Measurements from ENCODE around the gene LMAN2L.
A peak's percentile ranks its signal among the peaks of the same experiment; 100 is the strongest.

The LMAN2L gene

DNA sequence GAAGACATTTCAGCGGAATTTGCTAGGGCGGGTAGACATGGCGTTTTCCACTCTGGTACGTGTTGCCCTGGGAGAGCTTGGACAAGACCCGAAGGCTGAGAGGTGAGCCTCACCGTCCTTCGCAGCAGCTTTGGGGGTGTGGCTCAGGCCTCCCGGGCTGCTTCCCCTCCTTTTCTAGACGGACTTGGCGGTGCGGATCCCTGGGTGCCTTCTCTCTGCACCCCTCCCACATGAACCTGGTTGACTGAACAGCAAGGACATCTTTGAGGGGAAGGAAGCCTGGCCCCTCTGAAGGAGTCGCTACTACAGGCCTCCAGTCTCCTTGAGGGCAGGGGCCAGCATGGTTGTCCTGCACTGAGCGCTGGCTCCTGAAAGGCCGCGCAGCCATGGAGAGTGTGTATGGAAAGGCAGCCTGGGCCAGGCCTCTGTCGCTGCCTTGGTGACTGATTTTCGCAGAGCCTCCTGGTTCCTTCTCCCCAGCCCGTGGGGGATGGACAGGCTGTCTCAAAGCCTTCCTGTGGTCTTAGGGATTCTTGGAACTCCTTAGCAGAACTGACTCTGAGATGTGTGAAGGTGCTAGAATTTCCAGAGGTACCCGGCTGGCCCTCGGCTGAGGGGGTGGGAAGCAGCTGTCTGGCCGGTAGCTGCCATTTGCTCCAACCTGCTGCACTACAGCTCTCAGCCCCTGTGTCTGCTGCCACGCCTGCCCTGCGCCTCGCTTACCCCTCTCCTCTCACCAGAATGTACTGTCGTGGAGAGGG lies 30.8 kb upstream of the LMAN2L start:
- Histone ChIP-seq H3K36me3 (ENCODE audit: control insufficient read depth in 2 of 2, insufficient read depth in 2 of 2, low read length in 2 of 2) (peaks cover 0 to 4% of the 10 kb centered on the region in 2 donors), H3K9me3 (ENCODE audit: control insufficient read depth in 2 of 2, low read length in 2 of 2) (no peaks in the 10 kb centered on the region), H3K9ac (ENCODE audit: low read length in 2 of 2) (no peak overlapping the region), H3K4me1 (ENCODE audit: control insufficient read depth, insufficient read depth, low read length) (peaks cover 3% of the 10 kb centered on the region), H3K27ac (ENCODE audit: low read length) (no peak overlapping the region), H3K4me3 (ENCODE audit: low read length in 2 of 2) (no peak overlapping the region), H3K27me3 (ENCODE audit: control insufficient read depth in 1 of 2, insufficient read depth in 2 of 2, low read length in 2 of 2) (no peaks in the 10 kb centered on the region)

DNA sequence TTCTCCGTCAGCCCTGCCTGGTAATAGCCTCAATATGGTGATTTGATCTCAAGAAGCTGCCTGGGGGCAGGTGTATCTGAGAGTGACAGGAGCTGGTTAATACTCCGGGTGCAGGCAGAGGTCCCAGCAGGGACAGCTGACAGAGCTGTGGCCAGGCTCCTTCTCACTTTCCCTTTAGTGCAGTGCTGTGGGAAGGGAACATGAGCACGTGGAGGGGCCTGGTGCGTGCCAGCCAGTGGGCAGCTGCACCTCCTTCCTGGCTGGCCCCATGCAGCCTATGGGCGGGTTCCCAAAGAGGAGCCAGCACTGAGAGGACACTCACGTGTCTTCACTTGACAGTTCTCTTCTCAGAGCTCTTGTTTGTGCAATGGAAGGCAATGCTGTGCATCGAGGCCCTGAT lies 29.9 kb upstream of the LMAN2L start:
- H3K27ac ChIP-seq (ENCODE audit: low read length), result no peak overlapping the region
- peaks cover 0 to 4% of the 10 kb centered on the region in 2 donors for H3K36me3 ChIP-seq (ENCODE audit: control insufficient read depth in 2 of 2, insufficient read depth in 2 of 2, low read length in 2 of 2)
- no peak overlapping the region for H3K9ac ChIP-seq (ENCODE audit: low read length in 2 of 2)
- H3K4me3 ChIP-seq (ENCODE audit: low read length in 2 of 2), result no peak overlapping the region
- peaks cover 3% of the 10 kb centered on the region for H3K4me1 ChIP-seq (ENCODE audit: control insufficient read depth, insufficient read depth, low read length)
- no peaks in the 10 kb centered on the region for H3K27me3 ChIP-seq (ENCODE audit: control insufficient read depth in 1 of 2, insufficient read depth in 2 of 2, low read length in 2 of 2)
- H3K9me3 ChIP-seq (ENCODE audit: control insufficient read depth in 2 of 2, low read length in 2 of 2), result no peaks in the 10 kb centered on the region

DNA sequence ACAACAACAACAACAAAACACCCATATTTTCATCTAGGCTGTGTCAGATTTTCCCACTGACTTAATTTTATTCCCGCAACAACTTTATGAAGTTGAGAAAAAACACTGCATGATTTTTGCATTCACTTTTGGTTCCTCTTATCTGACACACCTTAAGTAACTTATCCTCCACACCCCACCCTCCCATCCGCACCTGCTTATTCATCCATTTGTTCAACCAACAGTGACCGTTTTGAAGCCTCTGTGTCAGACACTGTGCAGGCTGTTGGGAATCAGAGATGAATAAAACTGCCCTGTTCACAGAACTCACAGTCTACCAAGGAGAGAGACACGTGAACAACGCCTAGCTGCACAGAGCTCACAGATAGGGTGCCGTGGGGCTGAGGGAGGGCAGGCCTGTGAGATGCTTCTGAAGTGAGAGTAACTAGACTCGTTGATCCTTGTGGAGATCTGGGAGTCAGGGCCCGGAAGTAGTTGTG lies 28.3 kb upstream of the LMAN2L start:
- no peaks in the 10 kb centered on the region for H3K9me3 ChIP-seq (ENCODE audit: control insufficient read depth in 2 of 2, low read length in 2 of 2)
- no peak overlapping the region for H3K9ac ChIP-seq (ENCODE audit: low read length in 2 of 2)
- no peak overlapping the region for H3K4me3 ChIP-seq (ENCODE audit: low read length in 2 of 2)
- H3K27ac ChIP-seq (ENCODE audit: low read length), result no peak overlapping the region
- peaks cover 0 to 4% of the 10 kb centered on the region in 2 donors for H3K36me3 ChIP-seq (ENCODE audit: control insufficient read depth in 2 of 2, insufficient read depth in 2 of 2, low read length in 2 of 2)
- no peaks in the 10 kb centered on the region for H3K27me3 ChIP-seq (ENCODE audit: control insufficient read depth in 1 of 2, insufficient read depth in 2 of 2, low read length in 2 of 2)
- H3K4me1 ChIP-seq (ENCODE audit: control insufficient read depth, insufficient read depth, low read length), result peaks cover 15% of the 10 kb centered on the region

- Histone ChIP-seq H3K27me3 (ENCODE audit: control insufficient read depth in 1 of 2, insufficient read depth in 2 of 2, low read length in 2 of 2) (no peaks in the 10 kb centered on the region), H3K27ac (ENCODE audit: low read length) (no peak overlapping the region), H3K9me3 (ENCODE audit: control insufficient read depth in 2 of 2, low read length in 2 of 2) (no peaks in the 10 kb centered on the region), H3K9ac (ENCODE audit: low read length in 2 of 2) (no peak overlapping the region), H3K4me3 (ENCODE audit: low read length in 2 of 2) (no peak overlapping the region), H3K36me3 (ENCODE audit: control insufficient read depth in 2 of 2, insufficient read depth in 2 of 2, low read length in 2 of 2) (peaks cover 0 to 4% of the 10 kb centered on the region in 2 donors), H3K4me1 (ENCODE audit: control insufficient read depth, insufficient read depth, low read length) (peaks cover 23% of the 10 kb centered on the region)
Measured at GRCh38 chr2:96767135-96767871, 27.4 kb upstream of the LMAN2L start.

GRCh38 chr2:96764253-96764637 lies 24.4 kb upstream of the LMAN2L start:
- Histone ChIP-seq H3K27me3 (ENCODE audit: control insufficient read depth in 1 of 2, insufficient read depth in 2 of 2, low read length in 2 of 2) (no peaks in the 10 kb centered on the region), H3K9me3 (ENCODE audit: control insufficient read depth in 2 of 2, low read length in 2 of 2) (no peaks in the 10 kb centered on the region), H3K4me3 (ENCODE audit: low read length in 2 of 2) (peak overlapping the region; percentile 95 to 99), H3K4me1 (ENCODE audit: control insufficient read depth, insufficient read depth, low read length) (peaks cover 41% of the 10 kb centered on the region), H3K27ac (ENCODE audit: low read length) (no peak overlapping the region), H3K36me3 (ENCODE audit: control insufficient read depth in 2 of 2, insufficient read depth in 2 of 2, low read length in 2 of 2) (peaks cover 0 to 2% of the 10 kb centered on the region in 2 donors), H3K9ac (ENCODE audit: low read length in 2 of 2) (peak overlapping the region; percentile 23 to 64)

DNA sequence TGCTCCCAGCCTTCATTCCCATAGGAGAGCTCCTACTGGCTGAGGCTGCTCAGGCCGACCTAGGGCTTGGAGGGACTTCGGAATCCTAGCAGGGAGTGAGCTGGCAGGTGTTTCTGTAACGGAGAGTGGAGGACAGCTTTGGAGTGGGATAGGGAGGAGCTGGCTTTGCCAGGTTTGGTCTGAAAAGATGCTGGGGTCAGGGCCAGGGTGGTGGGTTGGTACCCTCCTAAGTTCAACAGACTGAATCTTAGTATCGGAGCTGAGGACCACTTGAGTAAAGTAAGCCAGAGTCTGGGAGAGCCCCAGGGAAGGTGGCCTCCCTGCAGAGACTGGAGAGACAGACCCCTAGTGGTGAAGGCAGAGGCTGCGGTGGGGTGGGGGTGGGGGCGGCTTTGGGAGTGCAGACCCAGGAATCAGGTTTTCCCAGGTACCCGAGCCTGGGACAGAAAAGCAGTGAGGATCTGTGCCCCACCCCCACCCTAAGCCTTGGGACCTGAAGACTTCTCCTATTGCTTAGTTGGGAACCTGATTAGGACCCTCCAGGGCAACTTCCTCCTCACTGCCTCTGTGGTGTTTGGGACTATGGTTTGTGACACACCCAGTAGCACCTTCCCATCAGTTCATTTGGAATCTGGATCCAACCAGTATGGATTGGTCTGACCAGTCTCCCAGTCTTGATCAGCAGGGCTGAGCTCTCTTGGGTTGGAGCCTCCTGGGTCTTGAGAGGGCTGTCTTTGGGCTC lies 23.8 kb upstream of the LMAN2L start:
- Histone ChIP-seq H3K36me3 (ENCODE audit: control insufficient read depth in 2 of 2, insufficient read depth in 2 of 2, low read length in 2 of 2) (peaks cover 0 to 2% of the 10 kb centered on the region in 2 donors), H3K27me3 (ENCODE audit: control insufficient read depth in 1 of 2, insufficient read depth in 2 of 2, low read length in 2 of 2) (no peaks in the 10 kb centered on the region), H3K9ac (ENCODE audit: low read length in 2 of 2) (peak overlapping the region; percentile 36 to 64), H3K9me3 (ENCODE audit: control insufficient read depth in 2 of 2, low read length in 2 of 2) (no peaks in the 10 kb centered on the region), H3K27ac (ENCODE audit: low read length) (peak overlapping the region; percentile 24), H3K4me1 (ENCODE audit: control insufficient read depth, insufficient read depth, low read length) (peaks cover 41% of the 10 kb centered on the region), H3K4me3 (ENCODE audit: low read length in 2 of 2) (peak overlapping the region; percentile 95 to 99)

DNA sequence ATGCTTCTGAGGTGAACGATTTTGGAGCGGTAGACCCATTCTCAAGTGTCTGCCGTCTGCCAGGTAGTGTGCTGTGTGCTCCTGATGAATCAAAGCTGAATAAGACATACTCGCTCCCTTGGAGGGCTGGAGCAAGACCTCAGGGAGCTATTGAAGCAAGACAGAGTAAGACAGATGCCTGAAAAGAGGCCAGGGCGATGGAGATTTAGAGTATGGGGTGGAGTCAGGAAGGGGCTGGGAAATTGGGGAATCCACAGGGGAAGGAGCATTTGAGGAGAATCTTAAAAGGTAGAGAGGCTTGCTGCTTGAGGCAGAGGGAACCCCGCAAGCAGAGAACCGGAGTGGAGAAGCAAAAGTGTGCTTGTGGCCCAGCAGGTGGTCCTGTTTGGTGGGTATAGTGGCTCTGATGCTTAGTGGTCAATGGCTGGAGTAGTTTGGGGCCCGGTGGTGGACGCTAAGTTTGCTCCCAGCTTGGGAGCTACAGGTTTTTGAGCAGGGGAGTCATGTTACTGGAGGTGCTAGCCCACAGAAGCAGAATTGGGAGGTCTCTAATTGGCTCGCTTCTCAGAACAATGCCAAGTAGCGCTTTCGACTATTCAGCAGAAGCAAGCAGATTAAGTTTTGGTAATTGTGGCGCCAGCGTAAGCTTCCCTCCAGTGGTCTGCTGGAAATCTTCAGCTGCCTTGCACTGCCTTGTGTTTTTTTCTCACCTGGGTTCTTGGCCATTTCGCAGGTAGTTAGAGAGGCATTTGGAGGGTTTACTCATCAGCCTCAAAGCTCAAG lies 22.9 kb upstream of the LMAN2L start:
- H3K4me3 ChIP-seq (ENCODE audit: low read length in 2 of 2), result peak overlapping the region; percentile 95 to 99
- H3K27ac ChIP-seq (ENCODE audit: low read length), result peak overlapping the region; percentile 24
- H3K27me3 ChIP-seq (ENCODE audit: control insufficient read depth in 1 of 2, insufficient read depth in 2 of 2, low read length in 2 of 2), result no peaks in the 10 kb centered on the region
- H3K9me3 ChIP-seq (ENCODE audit: control insufficient read depth in 2 of 2, low read length in 2 of 2), result no peaks in the 10 kb centered on the region
- peak overlapping the region; percentile 36 to 64 for H3K9ac ChIP-seq (ENCODE audit: low read length in 2 of 2)
- H3K4me1 ChIP-seq (ENCODE audit: control insufficient read depth, insufficient read depth, low read length), result peaks cover 41% of the 10 kb centered on the region
- H3K36me3 ChIP-seq (ENCODE audit: control insufficient read depth in 2 of 2, insufficient read depth in 2 of 2, low read length in 2 of 2), result peaks cover 0 to 2% of the 10 kb centered on the region in 2 donors

GRCh38 chr2:96760986-96761832 lies 21.3 kb upstream of the LMAN2L start:
- Histone ChIP-seq H3K27ac (ENCODE audit: low read length) (peak overlapping the region; percentile 64), H3K36me3 (ENCODE audit: control insufficient read depth in 2 of 2, insufficient read depth in 2 of 2, low read length in 2 of 2) (no peaks in the 10 kb centered on the region), H3K9ac (ENCODE audit: low read length in 2 of 2) (peak overlapping the region; percentile 78 to 85), H3K4me1 (ENCODE audit: control insufficient read depth, insufficient read depth, low read length) (peaks cover 41% of the 10 kb centered on the region), H3K9me3 (ENCODE audit: control insufficient read depth in 2 of 2, low read length in 2 of 2) (no peaks in the 10 kb centered on the region), H3K27me3 (ENCODE audit: control insufficient read depth in 1 of 2, insufficient read depth in 2 of 2, low read length in 2 of 2) (no peaks in the 10 kb centered on the region), H3K4me3 (ENCODE audit: low read length in 2 of 2) (peak overlapping the region; percentile 95 to 99)

GRCh38 chr2:96760036-96760985 lies 20.4 kb upstream of the LMAN2L start, which contains the start of gene CNNM4:
TSS of gene CNNM4 (plus strand) at chr2:96760902. CDS start at chr2:96761000, 98 bp downstream.
- peaks cover 41% of the 10 kb centered on the region for H3K4me1 ChIP-seq (ENCODE audit: control insufficient read depth, insufficient read depth, low read length)

More at GRCh38 chr2:96760036-96760985, 20.4 kb upstream of the LMAN2L start, which contains the start of gene CNNM4:
- Histone ChIP-seq H3K27me3 (ENCODE audit: control insufficient read depth in 1 of 2, insufficient read depth in 2 of 2, low read length in 2 of 2) (no peaks in the 10 kb centered on the region), H3K9ac (ENCODE audit: low read length in 2 of 2) (peak within 1 kb of the TSS; percentile 78 to 85), H3K9me3 (ENCODE audit: control insufficient read depth in 2 of 2, low read length in 2 of 2) (no peaks in the 10 kb centered on the region), H3K27ac (ENCODE audit: low read length) (peak within 1 kb of the TSS; percentile 64), H3K4me3 (ENCODE audit: low read length in 2 of 2) (peak within 1 kb of the TSS; percentile 95 to 99), H3K36me3 (ENCODE audit: control insufficient read depth in 2 of 2, insufficient read depth in 2 of 2, low read length in 2 of 2) (no peaks in the 10 kb centered on the region)
